Ascending aorta (tissue), 2 donors: ENCODE data around the gene MRPL30. TPM values are rescaled to one million over a fixed set of nuclear protein-coding genes. Genes with fewer than 3 reads are reported as not detected.

Experiments
- DNase-seq, 2 donors: peaks; one replicate each; pipeline ENCODE4 v3.0.0-alpha.2; 2019; ENCODE audit warnings: low spot score in 2 of 2
- H3K27ac ChIP-seq, 2 donors: fragments of 200-600 bp; sonication (generic); one replicate each; pipeline ENCODE4 v1.5.1; 2016 to 2017; ENCODE audit warnings: mild to moderate bottlenecking in 1 of 2
- H3K27me3 ChIP-seq: fragments of 200-600 bp; sonication (generic); one replicate; pipeline ENCODE4 v1.5.1; 2017
- H3K36me3 ChIP-seq, 2 donors: fragments of 200-600 bp; sonication (generic); one replicate each; pipeline ENCODE4 v1.5.1; 2016
- H3K4me1 ChIP-seq, 2 donors: fragments of 200-600 bp; sonication (generic); one replicate each; pipeline ENCODE4 v1.5.1; 2016 to 2017; ENCODE audit warnings: mild to moderate bottlenecking in 1 of 2
- H3K4me3 ChIP-seq, 2 donors: fragments of 200-600 bp; sonication (generic); one replicate each; pipeline ENCODE4 v1.5.1; 2016 to 2017; ENCODE audit warnings: mild to moderate bottlenecking in 1 of 2
- H3K9me3 ChIP-seq, 2 donors: fragments of 200-600 bp; sonication (generic); one replicate each; pipeline ENCODE4 v1.5.1; 2016
- CTCF ChIP-seq, 3 experiments: fragments of 200-600 bp in 2 of 3; fragments of 450-650 bp in 1 of 3; sonication (generic) in 2 of 3; IDR thresholded peaks; one replicate each; pipeline ENCODE4 v1.5.1; 2016 to 2019; ENCODE audit warnings: antibody characterized with exemption in 3 of 3, mild to moderate bottlenecking in 1 of 3, moderate library complexity in 1 of 3
- intact Hi-C: fragments of 100-400 bp; cut with DNase I; formaldehyde crosslinking; loops from one replicate; pipeline ENCODE4 v1.15.1; 2023
- total RNA-seq: library from RNA; depleted of rRNA; stranded (reverse); fragments of >200 nt; gene quantifications from one replicate; pipeline ENCODE4 v1.1.0, GENCODE V29; 2016

The MRPL30 gene
- total RNA-seq, 1 donor from 2014 or later, result 32.6 TPM

GRCh38 chr2:99154643-99155536 is 26.1 kb upstream of the MRPL30 start, which contains the start of the genes LIPT1 and TSGA10:
TSS of gene LIPT1 (plus strand) at chr2:99154967. CDS start at chr2:99161958, 6,991 bp downstream.
TSS of gene TSGA10 (minus strand) at chr2:99154942. CDS start at chr2:99109439, 45,503 bp downstream.
- intact Hi-C loops, result loop anchor here (1.0 to 10.0 kb wide), 7 partner anchors 14 to 1490 kb away; partner anchors contain the start of genes ACTR1B, C2orf15, C2orf92 and COA5
- peak in 1 of 3 experiments; percentile 10 for TF ChIP-seq CTCF (IDR thresholded peaks at IDR 0.05)

GRCh38 chr2:99156891-99157290 is 24.1 kb upstream of the MRPL30 start:
- Histone ChIP-seq H3K4me3 (no peak overlapping the region), H3K4me1 (peaks cover 0 to 13% of the 10 kb centered on the region in 2 donors), H3K9me3 (no peaks in the 10 kb centered on the region), H3K27ac (no peak overlapping the region), H3K36me3 (peaks cover 12 to 24% of the 10 kb centered on the region in 2 donors), H3K27me3 (no peaks in the 10 kb centered on the region)
- no peak for TF ChIP-seq CTCF (IDR thresholded peaks at IDR 0.05)
- no peak for DNase-seq
- intact Hi-C loops, result loop anchor here (10.0 kb wide), 3 partner anchors 552 to 1492 kb away; partner anchors contain the start of genes ACTR1B, C2orf92, COA5 and UNC50

More at GRCh38 chr2:99154643-99155536, 26.1 kb upstream of the MRPL30 start, which contains the start of the genes LIPT1 and TSGA10:
- Histone ChIP-seq H3K9me3 (no peaks in the 10 kb centered on the region), H3K27ac (peak within 1 kb of the TSS; percentile 83 to 84), H3K27me3 (no peaks in the 10 kb centered on the region), H3K4me1 (peaks cover 0 to 13% of the 10 kb centered on the region in 2 donors), H3K36me3 (peaks cover 12 to 18% of the 10 kb centered on the region in 2 donors), H3K4me3 (peak within 1 kb of the TSS; percentile 72 to 73)
- DNase-seq, result peak; percentile 74 to 95

- no peaks in the 10 kb centered on the region for H3K9me3 ChIP-seq
- no peak for TF ChIP-seq CTCF (IDR thresholded peaks at IDR 0.05)
- intact Hi-C loops, result loop anchor here (10.0 kb wide), 3 partner anchors 554 to 1494 kb away; partner anchors contain the start of genes ACTR1B, C2orf92, COA5 and UNC50
- H3K27ac ChIP-seq, result no peak overlapping the region
- peaks cover 0 to 13% of the 10 kb centered on the region in 2 donors for H3K4me1 ChIP-seq
- H3K4me3 ChIP-seq, result no peak overlapping the region
- H3K36me3 ChIP-seq, result peaks cover 12 to 24% of the 10 kb centered on the region in 2 donors
- H3K27me3 ChIP-seq, result no peaks in the 10 kb centered on the region
- no peak for DNase-seq
Measured at GRCh38 chr2:99158599-99158998, 22.4 kb upstream of the MRPL30 start.

GRCh38 chr2:99159594-99159993 is 21.4 kb upstream of the MRPL30 start:
- H3K9me3 ChIP-seq, result no peaks in the 10 kb centered on the region
- H3K27me3 ChIP-seq, result no peaks in the 10 kb centered on the region
- no peak overlapping the region for H3K4me3 ChIP-seq
- peaks cover 12 to 24% of the 10 kb centered on the region in 2 donors for H3K36me3 ChIP-seq
- no peak for DNase-seq
- H3K4me1 ChIP-seq, result peaks cover 0 to 9% of the 10 kb centered on the region in 2 donors
- H3K27ac ChIP-seq, result no peak overlapping the region
- intact Hi-C loops, result loop anchor here (10.0 kb wide), 3 partner anchors 555 to 1495 kb away; partner anchors contain the start of genes ACTR1B, C2orf92, COA5 and UNC50
- TF ChIP-seq CTCF (IDR thresholded peaks at IDR 0.05), result no peak

- peaks cover 14 to 44% of the 10 kb centered on the region in 2 donors for H3K36me3 ChIP-seq
- H3K27ac ChIP-seq, result no peak overlapping the region
- no peaks in the 10 kb centered on the region for H3K27me3 ChIP-seq
- no peak for DNase-seq
- intact Hi-C loops, result no loop called here
- no peaks in the 10 kb centered on the region for H3K9me3 ChIP-seq
- H3K4me1 ChIP-seq, result no peaks in the 10 kb centered on the region
- no peak for TF ChIP-seq CTCF (IDR thresholded peaks at IDR 0.05)
- no peak overlapping the region for H3K4me3 ChIP-seq
Measured at GRCh38 chr2:99166218-99166617, 14.8 kb upstream of the MRPL30 start.
